Progenitor cell of endocrine pancreas (in vitro differentiated cells): Measurements from ENCODE around the gene COQ8A. TPM values are rescaled to one million over a fixed set of nuclear protein-coding genes. Genes with fewer than 3 reads are reported as not detected.

ENCODE experiments used
- DNase-seq: peaks from one replicate; pipeline ENCODE4 v3.0.0; 2021; ENCODE audit warnings: low spot score; ENCODE audit not compliant: unreplicated experiment
- H3K27ac Mint-ChIP-seq: 2 replicates; pipeline ENCODE4 v1.8.0; 2021; ENCODE audit warnings: mild to moderate bottlenecking, moderate library complexity, mixed read lengths
- H3K27me3 Mint-ChIP-seq: 2 replicates; pipeline ENCODE4 v1.8.0; 2021; ENCODE audit warnings: mixed read lengths
- H3K36me3 Mint-ChIP-seq: 2 replicates; pipeline ENCODE4 v1.8.0; 2022; ENCODE audit warnings: mixed read lengths; ENCODE audit not compliant: insufficient read depth
- H3K4me1 Mint-ChIP-seq: 2 replicates; pipeline ENCODE4 v1.8.0; 2021; ENCODE audit warnings: low read depth, mixed read lengths
- H3K4me3 Mint-ChIP-seq: 2 replicates; pipeline ENCODE4 v1.8.0; 2021; ENCODE audit warnings: low read depth, mild to moderate bottlenecking, moderate library complexity, mixed read lengths
- H3K9me3 Mint-ChIP-seq: 2 replicates; pipeline ENCODE4 v1.8.0; 2021; ENCODE audit warnings: low read depth, mixed read lengths
- total RNA-seq: library from RNA; stranded (reverse); gene quantifications from 2 replicates; pipeline ENCODE4 v1.2.1, GENCODE V29; 2021
- TF ChIP-seq, protein P1 (sequence below): fragments of 200-600 bp; sonication (generic); IDR thresholded peaks from one replicate; pipeline ENCODE4 v1.5.0; 2021; ENCODE audit warnings: antibody characterized with exemption, mild to moderate bottlenecking; ENCODE audit not compliant: unreplicated experiment

The COQ8A gene
- total RNA-seq, 1 donor from 2014 or later, result 31.0 TPM

DNA sequence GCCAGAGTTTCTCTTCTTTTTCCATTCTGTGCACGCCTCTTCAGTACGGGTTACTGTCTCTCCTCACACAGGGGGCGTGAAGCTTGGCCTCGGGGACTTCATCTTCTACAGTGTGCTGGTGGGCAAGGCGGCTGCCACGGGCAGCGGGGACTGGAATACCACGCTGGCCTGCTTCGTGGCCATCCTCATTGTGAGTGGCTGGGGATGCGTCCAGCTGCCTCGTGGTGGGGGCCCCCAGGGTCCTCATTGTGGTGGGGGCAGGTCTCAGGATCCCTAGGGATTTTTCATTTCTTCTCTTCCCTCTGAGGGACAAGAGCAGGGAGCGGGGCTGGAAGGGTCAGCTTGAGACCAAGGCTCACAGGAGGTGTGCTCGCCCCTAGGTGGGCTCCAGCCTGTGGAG lies 46.2 kb upstream of the COQ8A start:
- Mint-ChIP-seq H3K4me1 (no peaks in the 10 kb centered on the region), H3K9me3 (no peaks in the 10 kb centered on the region), H3K4me3 (no peak overlapping the region), H3K27me3 (no peaks in the 10 kb centered on the region), H3K27ac (no peak overlapping the region), H3K36me3 (peaks cover 12% of the 10 kb centered on the region)
- TF ChIP-seq, protein P1, sequence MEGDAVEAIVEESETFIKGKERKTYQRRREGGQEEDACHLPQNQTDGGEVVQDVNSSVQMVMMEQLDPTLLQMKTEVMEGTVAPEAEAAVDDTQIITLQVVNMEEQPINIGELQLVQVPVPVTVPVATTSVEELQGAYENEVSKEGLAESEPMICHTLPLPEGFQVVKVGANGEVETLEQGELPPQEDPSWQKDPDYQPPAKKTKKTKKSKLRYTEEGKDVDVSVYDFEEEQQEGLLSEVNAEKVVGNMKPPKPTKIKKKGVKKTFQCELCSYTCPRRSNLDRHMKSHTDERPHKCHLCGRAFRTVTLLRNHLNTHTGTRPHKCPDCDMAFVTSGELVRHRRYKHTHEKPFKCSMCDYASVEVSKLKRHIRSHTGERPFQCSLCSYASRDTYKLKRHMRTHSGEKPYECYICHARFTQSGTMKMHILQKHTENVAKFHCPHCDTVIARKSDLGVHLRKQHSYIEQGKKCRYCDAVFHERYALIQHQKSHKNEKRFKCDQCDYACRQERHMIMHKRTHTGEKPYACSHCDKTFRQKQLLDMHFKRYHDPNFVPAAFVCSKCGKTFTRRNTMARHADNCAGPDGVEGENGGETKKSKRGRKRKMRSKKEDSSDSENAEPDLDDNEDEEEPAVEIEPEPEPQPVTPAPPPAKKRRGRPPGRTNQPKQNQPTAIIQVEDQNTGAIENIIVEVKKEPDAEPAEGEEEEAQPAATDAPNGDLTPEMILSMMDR, result no peak
- no peak for DNase-seq

DNA sequence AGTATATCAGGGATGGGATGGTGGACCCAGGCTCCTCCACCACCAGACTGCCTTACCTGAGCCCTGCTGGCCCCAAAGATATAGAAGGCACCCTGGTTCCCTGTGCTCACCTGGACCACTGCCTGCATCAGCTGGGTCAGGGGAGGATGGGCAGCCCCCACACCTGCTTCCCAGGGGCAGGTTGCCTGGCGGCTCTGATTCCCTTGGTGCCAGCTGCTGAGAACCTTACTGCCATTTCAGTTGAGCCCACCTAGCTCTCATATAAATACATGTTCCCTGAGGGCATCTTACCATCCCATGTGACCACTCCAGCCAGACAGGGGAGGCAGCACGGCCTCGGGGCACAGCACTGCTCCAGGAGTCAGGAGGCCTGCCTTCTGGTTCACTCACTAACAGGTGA lies 45.3 kb upstream of the COQ8A start:
- Mint-ChIP-seq H3K4me3 (no peak overlapping the region), H3K4me1 (no peaks in the 10 kb centered on the region), H3K27me3 (no peaks in the 10 kb centered on the region), H3K9me3 (no peaks in the 10 kb centered on the region), H3K27ac (no peak overlapping the region), H3K36me3 (peaks cover 14% of the 10 kb centered on the region)
- no peak for DNase-seq
- TF ChIP-seq, protein P1, result no peak

DNA sequence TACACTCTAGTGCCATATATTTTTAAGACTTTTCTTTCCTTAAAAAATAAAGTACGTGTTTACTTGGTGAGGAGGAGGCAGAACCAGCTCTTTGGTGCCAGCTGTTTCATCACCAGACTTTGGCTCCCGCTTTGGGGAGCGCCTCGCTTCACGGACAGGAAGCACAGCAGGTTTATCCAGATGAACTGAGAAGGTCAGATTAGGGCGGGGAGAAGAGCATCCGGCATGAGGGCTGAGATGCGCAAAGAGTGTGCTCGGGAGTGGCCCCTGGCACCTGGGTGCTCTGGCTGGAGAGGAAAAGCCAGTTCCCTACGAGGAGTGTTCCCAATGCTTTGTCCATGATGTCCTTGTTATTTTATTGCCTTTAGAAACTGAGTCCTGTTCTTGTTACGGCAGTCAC lies 44.5 kb upstream of the COQ8A start:
- Mint-ChIP-seq H3K27me3 (no peaks in the 10 kb centered on the region), H3K4me1 (no peaks in the 10 kb centered on the region), H3K9me3 (no peaks in the 10 kb centered on the region), H3K27ac (no peak overlapping the region), H3K36me3 (peaks cover 13% of the 10 kb centered on the region), H3K4me3 (no peak overlapping the region)
- TF ChIP-seq, protein P1, result no peak
- no peak for DNase-seq

DNA sequence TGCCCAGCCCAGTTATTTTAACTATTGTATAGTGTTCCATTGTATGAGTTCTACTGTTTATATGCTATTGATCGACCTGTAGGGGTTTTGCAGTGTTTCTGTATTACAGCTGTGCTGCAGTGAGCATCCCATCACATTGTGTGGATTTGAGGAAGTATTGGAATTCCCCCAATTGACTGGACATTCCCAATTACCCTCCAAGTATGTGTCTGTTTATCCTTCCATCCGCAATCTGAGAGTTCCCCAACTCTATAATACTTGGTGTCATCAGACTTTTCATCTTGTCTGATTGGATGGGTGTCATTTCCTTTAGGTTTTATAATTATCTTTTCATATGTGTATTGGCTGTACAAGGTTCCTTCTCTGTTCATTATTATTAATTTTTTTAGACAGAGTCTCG lies 41.8 kb upstream of the COQ8A start:
- Mint-ChIP-seq H3K9me3 (no peaks in the 10 kb centered on the region), H3K27me3 (no peaks in the 10 kb centered on the region), H3K4me1 (no peaks in the 10 kb centered on the region), H3K4me3 (no peak overlapping the region), H3K27ac (no peak overlapping the region), H3K36me3 (peaks cover 8% of the 10 kb centered on the region)
- DNase-seq, result no peak
- TF ChIP-seq, protein P1, result no peak

DNA sequence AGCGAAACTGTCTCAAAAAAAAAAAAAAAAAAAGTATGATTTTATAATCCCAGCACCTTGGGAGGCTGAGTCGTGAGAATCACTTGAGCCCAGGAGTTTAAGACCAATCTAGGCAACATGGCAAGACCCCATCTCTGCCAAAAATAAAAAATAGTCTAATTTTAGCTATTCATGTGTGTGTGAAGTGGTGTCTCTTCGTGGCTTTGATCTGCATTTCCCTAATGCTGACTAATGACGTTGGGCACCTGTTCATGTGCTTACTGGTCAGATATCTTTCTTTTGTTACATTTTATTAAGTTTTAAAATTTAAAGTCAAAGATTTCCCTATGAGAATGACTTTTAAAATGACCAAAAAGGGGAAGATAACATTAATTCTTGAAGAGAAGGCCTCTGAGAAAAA lies 38.7 kb upstream of the COQ8A start:
- Mint-ChIP-seq H3K36me3 (peaks cover 10% of the 10 kb centered on the region), H3K4me1 (no peaks in the 10 kb centered on the region), H3K9me3 (no peaks in the 10 kb centered on the region), H3K27me3 (no peaks in the 10 kb centered on the region), H3K27ac (no peak overlapping the region), H3K4me3 (no peak overlapping the region)
- DNase-seq, result no peak
- TF ChIP-seq, protein P1, result no peak
